SW480 (cell line): ENCODE data around the gene CYS1.
"Not testable (repeated sequence)": the region's sequence is repeated elsewhere in the genome, so short reads cannot be mapped to it uniquely, and the experiment has no call there.

Experiments
- DNase-seq: peaks from one replicate; pipeline ENCODE4 v3.0.0-alpha.2; 2016; ENCODE audit warnings: low spot score

CYS1 gene

GRCh38 chr2:10079870-10080535 lies at the start of gene CYS1:
Gene CYS1 (minus strand): TSS chr2:10080411. CDS start chr2:10080223, 188 bp downstream.
- DNase-seq: peak; percentile 35

DNA sequence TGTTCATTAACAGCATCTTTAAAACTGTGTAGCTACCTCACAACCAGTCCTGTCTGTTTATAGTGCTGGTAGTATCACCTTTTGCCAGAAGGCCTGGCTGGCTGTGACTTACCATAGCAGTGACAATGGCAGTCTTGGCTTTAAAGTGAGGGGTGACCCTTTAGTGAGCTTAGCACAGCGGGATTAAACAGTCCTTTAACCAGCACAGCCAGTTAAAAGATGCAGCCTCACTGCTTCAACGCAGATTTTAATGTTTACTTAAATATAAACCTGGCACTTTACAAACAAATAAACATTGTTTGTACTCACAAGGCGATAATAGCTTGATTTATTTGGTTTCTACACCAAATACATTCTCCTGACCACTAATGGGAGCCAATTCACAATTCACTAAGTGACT lies 49.3 kb upstream of the CYS1 start:
- no peak for DNase-seq

- no peak for DNase-seq
These were observed 48.2 kb upstream of the CYS1 start for GRCh38 chr2:10128420-10128819.

- no peak for DNase-seq
These were observed 46.4 kb upstream of the CYS1 start for GRCh38 chr2:10126632-10127026.

- no peak for DNase-seq
These were observed 45.8 kb upstream of the CYS1 start for GRCh38 chr2:10125842-10126631.

- DNase-seq: peak; percentile 74
These were observed 44.4 kb upstream of the CYS1 start for GRCh38 chr2:10124538-10125045.

- no peak for DNase-seq
These were observed 43.1 kb upstream of the CYS1 start for GRCh38 chr2:10123281-10123680.

DNA sequence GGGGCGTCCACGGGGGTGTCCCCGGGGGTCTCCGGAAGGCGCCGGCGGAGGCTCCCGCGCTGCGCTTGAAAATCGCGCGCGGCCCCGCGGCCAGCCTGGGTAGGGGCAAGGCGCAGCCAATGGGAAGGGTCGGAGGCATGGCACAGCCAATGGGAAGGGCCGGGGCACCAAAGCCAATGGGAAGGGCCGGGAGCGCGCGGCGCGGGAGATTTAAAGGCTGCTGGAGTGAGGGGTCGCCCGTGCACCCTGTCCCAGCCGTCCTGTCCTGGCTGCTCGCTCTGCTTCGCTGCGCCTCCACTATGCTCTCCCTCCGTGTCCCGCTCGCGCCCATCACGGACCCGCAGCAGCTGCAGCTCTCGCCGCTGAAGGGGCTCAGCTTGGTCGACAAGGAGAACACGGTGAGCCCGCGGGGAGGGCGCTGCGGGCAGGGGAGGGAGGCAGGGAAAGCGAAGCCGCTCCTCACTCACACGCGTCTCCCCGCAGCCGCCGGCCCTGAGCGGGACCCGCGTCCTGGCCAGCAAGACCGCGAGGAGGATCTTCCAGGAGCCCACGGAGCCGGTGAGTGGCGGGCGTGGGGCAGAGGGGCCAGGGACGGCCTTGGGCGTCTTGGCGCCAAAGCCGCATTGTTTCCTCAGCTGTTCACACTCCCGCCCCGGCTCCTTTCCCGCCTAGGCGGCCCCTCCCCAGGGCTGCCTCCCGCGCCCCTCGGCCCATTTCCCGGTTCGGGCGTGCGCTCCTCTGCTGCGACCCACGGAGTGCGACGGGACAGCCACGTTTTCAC lies 42.5 kb upstream of the CYS1 start, which contains the start of gene RRM2:
Gene RRM2 (plus strand): TSS at position 240 of the 781 bp plus-strand sequence. CDS start 60 bp downstream, at position 300.
- DNase-seq: peak; percentile 97

DNA sequence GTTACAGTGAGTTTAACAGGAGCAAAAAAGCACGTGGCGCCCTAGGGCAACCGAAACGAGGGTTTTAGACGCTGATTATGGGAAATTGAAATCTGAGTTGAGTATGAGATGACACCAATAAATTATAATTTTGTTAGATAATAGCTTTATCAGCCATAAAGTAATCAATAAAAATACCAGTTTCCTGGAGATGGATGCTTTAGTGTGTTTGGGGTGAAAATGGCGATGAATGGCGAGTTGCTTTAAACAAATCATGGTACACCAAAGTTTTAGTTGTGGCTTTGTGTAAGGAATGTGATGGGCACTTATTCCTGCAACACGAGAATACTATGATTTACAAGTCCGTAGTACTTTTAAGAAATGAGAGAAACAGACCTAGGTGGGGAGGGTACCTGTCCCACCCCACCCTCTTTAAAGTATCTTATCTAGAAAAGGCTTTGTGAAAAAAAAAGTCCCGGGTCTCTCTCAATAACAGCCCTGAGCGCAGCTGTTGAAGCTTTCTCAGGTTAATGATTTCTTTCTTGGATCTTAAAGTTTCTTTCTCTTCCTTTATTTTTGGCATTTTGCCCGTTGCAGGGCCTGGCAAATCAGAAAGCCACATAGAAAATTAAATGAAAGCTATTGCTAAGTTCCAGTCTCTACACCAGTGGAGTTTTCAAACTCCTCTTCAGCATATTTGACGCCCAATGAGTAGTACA lies 40.8 kb upstream of the CYS1 start:
- DNase-seq: peak; percentile 58

DNA sequence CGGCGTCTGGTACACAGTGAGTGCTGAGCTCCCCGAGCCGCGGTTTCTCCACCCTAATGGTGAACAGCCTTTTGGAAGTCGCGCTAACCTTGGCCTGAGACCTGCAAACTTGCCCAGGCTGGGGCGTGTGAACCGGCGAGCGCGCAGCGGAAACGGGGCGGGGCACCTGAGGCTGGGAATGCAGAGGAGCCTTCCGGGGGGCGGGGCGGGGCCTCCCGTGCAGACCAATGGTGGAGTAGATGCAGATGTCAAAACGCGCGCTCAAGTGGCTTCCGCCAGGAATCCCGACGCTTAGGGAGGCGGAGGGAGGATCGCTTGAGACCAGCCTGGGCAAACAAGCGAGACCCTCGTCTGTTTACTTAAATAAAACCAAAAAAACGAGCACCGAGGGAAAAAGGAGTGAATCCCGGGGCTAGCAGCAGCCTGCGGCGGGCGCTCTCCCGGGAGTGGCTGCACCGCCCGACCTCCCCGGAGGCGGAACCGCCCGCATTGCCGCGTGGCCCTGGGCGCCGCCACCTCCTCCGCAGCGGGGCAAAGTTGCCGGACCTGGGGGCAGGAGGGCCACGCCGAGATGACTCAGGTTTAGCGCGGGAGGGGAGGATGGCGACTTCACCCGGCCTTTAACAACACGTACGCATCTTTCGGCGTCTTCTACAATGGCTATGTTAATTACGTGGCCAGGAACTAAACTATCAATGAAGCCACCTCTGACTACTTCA lies 40.1 kb upstream of the CYS1 start:
- DNase-seq: peak; percentile 97

- no peak for DNase-seq
These were observed 39.5 kb upstream of the CYS1 start for GRCh38 chr2:10119601-10120157.

DNA sequence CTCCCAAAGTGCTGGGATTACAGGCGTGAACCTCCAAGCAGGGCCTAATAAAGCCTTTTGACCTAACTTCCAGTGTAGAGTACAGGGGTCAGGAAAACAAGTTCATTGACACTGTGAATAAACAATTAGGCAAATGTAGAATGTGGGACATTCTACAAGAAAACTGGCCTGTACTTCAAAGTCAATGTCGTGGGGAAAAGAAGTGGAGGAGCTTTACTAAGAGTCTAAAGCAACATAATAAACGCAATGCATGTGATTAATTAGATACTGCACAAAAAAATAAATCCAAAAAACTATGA lies 38.8 kb upstream of the CYS1 start:
- no peak for DNase-seq

DNA sequence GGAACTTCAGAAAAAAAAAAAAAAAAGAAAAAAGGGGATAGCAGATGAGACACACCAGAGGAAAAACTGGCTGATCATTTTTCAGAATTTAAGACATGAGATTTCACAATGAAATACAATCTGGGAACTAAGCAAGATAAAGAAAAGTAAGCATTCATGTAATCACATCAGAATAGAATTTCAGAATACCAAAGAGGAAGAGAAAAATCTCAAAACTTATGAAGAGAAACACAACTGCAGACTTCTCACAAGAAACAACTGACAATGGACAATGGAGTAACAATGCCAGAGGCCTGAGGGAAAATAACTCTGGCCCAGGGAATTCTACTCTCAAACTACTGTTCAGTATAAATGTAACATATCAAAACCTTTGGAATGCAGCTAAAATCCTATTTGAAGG lies 29.1 kb upstream of the CYS1 start:
- DNase-seq: no peak

- not testable (repeated sequence) for DNase-seq
These were observed 24.7 kb upstream of the CYS1 start for GRCh38 chr2:10104906-10105305.

DNA sequence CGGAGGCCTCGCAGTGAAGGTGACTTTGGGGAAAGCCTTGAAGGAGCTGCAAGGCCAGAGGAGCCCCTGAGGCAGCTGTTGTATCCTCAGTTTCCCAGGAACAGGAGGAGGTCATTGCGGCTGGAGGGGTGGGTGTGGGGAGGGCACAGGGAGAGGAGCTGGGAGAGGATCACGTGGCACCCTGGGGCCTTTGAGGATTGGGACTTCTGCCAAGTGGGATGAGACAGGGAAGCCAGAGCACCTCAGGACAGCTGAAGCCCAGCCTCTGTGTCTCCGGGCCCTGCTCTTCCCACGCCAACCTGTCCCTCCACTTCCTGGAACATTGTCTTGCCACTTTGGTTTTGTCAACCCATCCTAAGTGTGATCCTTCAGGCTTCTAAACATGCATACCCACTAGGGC lies 23.0 kb upstream of the CYS1 start:
- DNase-seq: no peak

GRCh38 chr2:10101491-10101890 lies 21.3 kb upstream of the CYS1 start:
- DNase-seq: no peak

GRCh38 chr2:10097352-10098148 lies 17.3 kb upstream of the CYS1 start:
- DNase-seq: peak; percentile 74

GRCh38 chr2:10096641-10097040 lies 16.4 kb upstream of the CYS1 start:
- DNase-seq: no peak

DNA sequence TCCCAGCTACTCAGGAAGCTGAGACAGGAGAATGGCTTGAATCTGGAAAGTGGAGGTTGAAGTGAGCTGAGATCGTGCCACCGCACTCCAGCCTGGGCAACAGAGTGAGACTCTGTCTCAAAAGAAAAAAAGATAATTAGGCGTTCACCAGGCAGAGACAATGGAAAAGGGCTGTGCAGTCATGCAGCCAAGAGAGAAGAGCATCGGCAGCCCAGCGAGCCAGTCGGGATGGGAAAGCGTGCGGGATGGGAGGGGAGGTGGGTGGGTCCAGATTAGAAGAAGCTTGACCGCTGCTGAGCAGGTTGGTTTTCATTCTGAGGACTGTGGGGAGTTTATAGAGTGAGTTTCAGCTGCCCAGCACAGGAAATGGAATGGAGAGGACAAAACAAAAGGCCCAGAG lies 15.0 kb upstream of the CYS1 start:
- no peak for DNase-seq

GRCh38 chr2:10094271-10094814 lies 14.1 kb upstream of the CYS1 start:
- no peak for DNase-seq
